Ovary (tissue), 3 donors: ENCODE results near the gene RUNX1.

Source experiments
- EP300 ChIP-seq: sonication (generic); formaldehyde crosslinking; IDR thresholded peaks from one replicate; pipeline ENCODE4 v1.6.1; 2017; ENCODE audit warnings: antibody characterized with exemption
- POLR2A ChIP-seq: fragments of 450-650 bp; IDR thresholded peaks from one replicate; pipeline ENCODE4 v1.6.1; 2017; ENCODE audit warnings: antibody characterized with exemption, mild to moderate bottlenecking, moderate library complexity
- TF ChIP-seq, protein P1 (sequence below), 3 donors: fragments of 450-650 bp in 2 of 3; fragments of 200-600 bp in 1 of 3; IDR thresholded peaks; one replicate each; pipeline versions ENCODE4 v1.5.1 to v1.8.0; 2016 to 2022; ENCODE audit warnings: antibody characterized with exemption in 3 of 3, mild to moderate bottlenecking in 1 of 3
- donor health status: DM: no; HTN: no; CAD: no.

DNA sequence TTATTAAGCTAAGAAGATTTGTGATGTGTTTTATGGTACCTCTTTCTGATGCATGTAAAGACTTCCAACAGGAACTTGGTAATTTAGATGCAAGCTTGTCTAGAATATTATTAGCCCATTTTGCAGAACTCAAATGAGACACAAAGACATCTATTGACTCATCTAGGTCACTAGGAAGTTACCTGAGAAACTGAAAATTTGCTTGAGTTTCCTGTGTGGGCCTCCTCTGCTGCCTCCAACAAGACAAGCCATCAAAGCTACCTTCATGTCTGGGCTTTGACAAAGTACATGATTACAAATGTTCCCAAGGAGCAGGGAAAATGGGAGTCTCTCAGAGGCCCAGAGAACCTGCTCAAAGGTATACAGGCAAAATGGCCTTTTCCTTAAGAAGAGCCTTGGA, 5.6 kb downstream of the RUNX1 start:
- TF ChIP-seq, protein P1, sequence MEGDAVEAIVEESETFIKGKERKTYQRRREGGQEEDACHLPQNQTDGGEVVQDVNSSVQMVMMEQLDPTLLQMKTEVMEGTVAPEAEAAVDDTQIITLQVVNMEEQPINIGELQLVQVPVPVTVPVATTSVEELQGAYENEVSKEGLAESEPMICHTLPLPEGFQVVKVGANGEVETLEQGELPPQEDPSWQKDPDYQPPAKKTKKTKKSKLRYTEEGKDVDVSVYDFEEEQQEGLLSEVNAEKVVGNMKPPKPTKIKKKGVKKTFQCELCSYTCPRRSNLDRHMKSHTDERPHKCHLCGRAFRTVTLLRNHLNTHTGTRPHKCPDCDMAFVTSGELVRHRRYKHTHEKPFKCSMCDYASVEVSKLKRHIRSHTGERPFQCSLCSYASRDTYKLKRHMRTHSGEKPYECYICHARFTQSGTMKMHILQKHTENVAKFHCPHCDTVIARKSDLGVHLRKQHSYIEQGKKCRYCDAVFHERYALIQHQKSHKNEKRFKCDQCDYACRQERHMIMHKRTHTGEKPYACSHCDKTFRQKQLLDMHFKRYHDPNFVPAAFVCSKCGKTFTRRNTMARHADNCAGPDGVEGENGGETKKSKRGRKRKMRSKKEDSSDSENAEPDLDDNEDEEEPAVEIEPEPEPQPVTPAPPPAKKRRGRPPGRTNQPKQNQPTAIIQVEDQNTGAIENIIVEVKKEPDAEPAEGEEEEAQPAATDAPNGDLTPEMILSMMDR (IDR thresholded peaks at IDR 0.05), result no peak
- TF ChIP-seq POLR2A (no peak), EP300 (no peak)
